Fibroblast of lung (primary cell): ENCODE measurements around the gene MIPOL1. TPM values are rescaled to one million over a fixed set of nuclear protein-coding genes. Genes with fewer than 3 reads are reported as not detected.

Source experiments
- DNase-seq, 2 donors: peaks; one replicate each; pipeline versions ENCODE4 v3.0.0 to v3.0.0-alpha.2; 2010; ENCODE audit warnings: low read depth in 2 of 2
- H2AFZ ChIP-seq: 2 replicates; pipeline ENCODE4 v1.5.1; 2012; ENCODE audit warnings: low read length, control low read depth, inconsistent platforms
- H3K27ac ChIP-seq: 2 replicates; pipeline ENCODE4 v1.5.1; 2011; ENCODE audit warnings: low read length, control low read depth; ENCODE audit not compliant: insufficient read depth
- H3K27me3 ChIP-seq: 2 replicates; pipeline ENCODE4 v1.5.1; 2011; ENCODE audit warnings: mild to moderate bottlenecking, low read length; ENCODE audit not compliant: control insufficient read depth, insufficient read depth
- H3K36me3 ChIP-seq: 2 replicates; pipeline ENCODE4 v1.5.1; 2011; ENCODE audit warnings: low read length; ENCODE audit not compliant: control insufficient read depth, insufficient read depth
- H3K4me1 ChIP-seq: 2 replicates; pipeline ENCODE4 v1.5.1; 2011; ENCODE audit warnings: low read length; ENCODE audit not compliant: control insufficient read depth, insufficient read depth; ENCODE audit errors: extremely low read depth
- H3K4me2 ChIP-seq: 2 replicates; pipeline ENCODE4 v1.5.1; 2011; ENCODE audit warnings: low read length, control low read depth; ENCODE audit not compliant: insufficient read depth; ENCODE audit errors: extremely low read depth
- H3K4me3 ChIP-seq, 4 experiments: fragments of 200-600 bp in 1 of 4; sonication (generic) in 1 of 4; replicated peaks in 1 of 4; 2 replicates each; pipeline ENCODE4 v1.5.1; 2011 to 2016; ENCODE audit warnings: low read length in 4 of 4, low read depth in 3 of 4, mild to moderate bottlenecking in 3 of 4, control low read depth in 2 of 4, inconsistent platforms in 1 of 4, mixed read lengths in 1 of 4; ENCODE audit not compliant: insufficient read depth in 1 of 4; ENCODE audit errors: control extremely low read depth in 1 of 4
- H3K79me2 ChIP-seq: 2 replicates; pipeline ENCODE4 v1.5.1; 2012; ENCODE audit warnings: mild to moderate bottlenecking, low read length, inconsistent platforms; ENCODE audit not compliant: control insufficient read depth, insufficient read depth
- H3K9ac ChIP-seq: 2 replicates; pipeline ENCODE4 v1.5.1; 2011; ENCODE audit warnings: mild to moderate bottlenecking, low read length, control low read depth; ENCODE audit not compliant: insufficient read depth
- H3K9me3 ChIP-seq: 2 replicates; pipeline ENCODE4 v1.5.1; 2012; ENCODE audit warnings: low read depth, low read length; ENCODE audit not compliant: control insufficient read depth, insufficient read depth
- H4K20me1 ChIP-seq: 2 replicates; pipeline ENCODE4 v1.5.1; 2011; ENCODE audit warnings: low read length; ENCODE audit not compliant: control insufficient read depth, insufficient read depth; ENCODE audit errors: extremely low read depth
- EZH2 ChIP-seq: IDR thresholded peaks from 2 replicates; pipeline ENCODE4 v1.5.1; 2012; ENCODE audit warnings: low read length, control low read depth, mild to moderate bottlenecking; ENCODE audit errors: missing control alignments
- polyA plus RNA-seq, 2 donors: library from polyadenylated mRNA; depleted of rRNA in 1 of 2; stranded (reverse) in 1 of 2; unstranded in 1 of 2; fragments of >200 nt; gene quantifications; 2 replicates each; pipeline ENCODE4 v1.2.1, GENCODE V29; 2011 to 2012; ENCODE audit warnings: missing spikeins in 1 of 2
- total RNA-seq: library from RNA; depleted of rRNA; stranded (reverse); fragments of >200 nt; gene quantifications from 2 replicates; pipeline ENCODE4 v1.2.1, GENCODE V29; 2014
- TF ChIP-seq, protein P1 (sequence below), 2 donors: IDR thresholded peaks in 1 of 2; conservative IDR thresholded peaks in 1 of 2; 1 replicate in 1 of 2; 2 replicates in 1 of 2; pipeline ENCODE4 v1.5.1; 2011 to 2012; ENCODE audit warnings: low read length in 2 of 2, control low read depth in 1 of 2, inconsistent platforms in 1 of 2, low read depth in 1 of 2, mild to moderate bottlenecking in 1 of 2

The MIPOL1 gene
- total and polyA plus RNA-seq, 2 donors (not counting 1 experiment from before 2014, with no cell fraction given), result 6.4 to 8.6 TPM

DNA sequence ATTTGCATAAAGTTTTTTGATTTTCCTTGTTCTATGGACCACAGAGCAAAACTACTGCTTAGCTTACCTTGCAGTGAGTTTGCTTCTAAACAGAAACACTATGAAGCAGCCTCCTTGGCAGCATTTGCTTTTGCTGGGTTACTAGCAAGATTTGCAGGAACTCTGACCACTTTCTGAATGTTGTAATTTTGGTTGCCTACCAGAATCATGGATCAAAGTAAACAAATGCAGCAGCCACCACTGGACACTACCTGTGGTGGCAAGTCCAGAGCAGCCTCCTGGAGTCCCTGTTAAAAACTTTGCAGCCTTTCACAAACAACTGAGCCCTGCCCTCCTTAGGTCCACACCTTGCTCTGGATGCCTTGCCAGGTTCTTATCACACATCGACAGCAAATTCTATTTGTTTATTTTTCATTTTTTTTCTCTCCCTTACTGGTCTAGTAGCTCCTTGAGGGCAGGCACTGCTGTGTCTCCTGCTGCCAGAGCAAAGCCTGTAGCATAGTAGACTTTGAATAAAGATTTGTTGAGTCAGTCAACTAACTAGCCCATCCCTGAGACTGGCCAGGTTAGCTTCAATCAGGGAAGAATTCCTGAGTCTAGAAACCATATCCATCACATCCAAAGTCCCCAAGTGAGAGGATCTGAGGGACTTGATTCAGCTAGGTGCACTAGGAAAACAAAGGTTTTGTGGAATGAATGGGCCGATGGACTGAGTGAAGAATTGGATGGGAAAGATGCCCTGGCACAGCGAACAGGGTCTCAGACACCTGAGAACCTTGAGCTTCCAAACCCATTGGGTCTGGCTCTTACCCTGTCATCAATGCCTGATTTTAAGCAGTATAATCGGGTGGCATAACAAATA is 403.4 kb downstream of the MIPOL1 start:
- Histone ChIP-seq H2AFZ (no peak overlapping the region), H3K27me3 (peaks cover 84% of the 10 kb centered on the region), H3K9ac (no peak overlapping the region), H4K20me1 (no peaks in the 10 kb centered on the region), H3K27ac (no peak overlapping the region), H3K79me2 (no peaks in the 10 kb centered on the region), H3K4me1 (no peaks in the 10 kb centered on the region), H3K4me3 (no peak overlapping the region), H3K4me2 (no peak overlapping the region), H3K36me3 (no peaks in the 10 kb centered on the region), H3K9me3 (no peaks in the 10 kb centered on the region)
- DNase-seq, result no peak
- TF ChIP-seq, protein P1, sequence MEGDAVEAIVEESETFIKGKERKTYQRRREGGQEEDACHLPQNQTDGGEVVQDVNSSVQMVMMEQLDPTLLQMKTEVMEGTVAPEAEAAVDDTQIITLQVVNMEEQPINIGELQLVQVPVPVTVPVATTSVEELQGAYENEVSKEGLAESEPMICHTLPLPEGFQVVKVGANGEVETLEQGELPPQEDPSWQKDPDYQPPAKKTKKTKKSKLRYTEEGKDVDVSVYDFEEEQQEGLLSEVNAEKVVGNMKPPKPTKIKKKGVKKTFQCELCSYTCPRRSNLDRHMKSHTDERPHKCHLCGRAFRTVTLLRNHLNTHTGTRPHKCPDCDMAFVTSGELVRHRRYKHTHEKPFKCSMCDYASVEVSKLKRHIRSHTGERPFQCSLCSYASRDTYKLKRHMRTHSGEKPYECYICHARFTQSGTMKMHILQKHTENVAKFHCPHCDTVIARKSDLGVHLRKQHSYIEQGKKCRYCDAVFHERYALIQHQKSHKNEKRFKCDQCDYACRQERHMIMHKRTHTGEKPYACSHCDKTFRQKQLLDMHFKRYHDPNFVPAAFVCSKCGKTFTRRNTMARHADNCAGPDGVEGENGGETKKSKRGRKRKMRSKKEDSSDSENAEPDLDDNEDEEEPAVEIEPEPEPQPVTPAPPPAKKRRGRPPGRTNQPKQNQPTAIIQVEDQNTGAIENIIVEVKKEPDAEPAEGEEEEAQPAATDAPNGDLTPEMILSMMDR (conservative IDR thresholded peaks at IDR 0.05 in 1 of 2, IDR thresholded peaks at IDR 0.05 in 1 of 2; ENCODE audit: low read depth in 1 of 2, low read length in 2 of 2), result no peak
- TF ChIP-seq EZH2, result no peak

DNA sequence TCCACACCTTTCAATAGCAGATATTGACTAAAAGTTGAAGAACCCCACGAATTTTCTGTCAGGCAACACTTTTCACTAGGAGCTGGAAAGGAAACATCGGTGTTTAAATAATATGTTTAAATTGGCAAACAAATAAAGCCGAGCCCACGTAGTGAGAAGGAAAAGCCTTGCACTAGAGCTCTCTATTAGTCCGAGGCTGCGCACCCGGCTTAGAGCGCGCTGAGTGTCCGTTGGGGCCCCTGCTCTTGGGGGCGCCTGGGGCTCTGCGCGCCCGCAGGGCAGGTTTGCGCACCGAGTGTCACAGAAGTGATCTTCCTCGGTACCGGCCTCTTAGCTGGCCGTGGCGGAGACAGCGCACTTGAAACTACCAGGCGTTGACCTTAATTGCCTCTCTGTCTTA is 404.1 kb downstream of the MIPOL1 start:
- Histone ChIP-seq H3K4me1 (no peaks in the 10 kb centered on the region), H2AFZ (no peak overlapping the region), H3K27ac (no peak overlapping the region), H3K36me3 (no peaks in the 10 kb centered on the region), H3K79me2 (no peaks in the 10 kb centered on the region), H4K20me1 (no peaks in the 10 kb centered on the region), H3K9me3 (no peaks in the 10 kb centered on the region), H3K4me2 (no peak overlapping the region), H3K9ac (no peak overlapping the region), H3K4me3 (no peak overlapping the region), H3K27me3 (peaks cover 82% of the 10 kb centered on the region)
- no peak for DNase-seq
- no peak for TF ChIP-seq EZH2
- TF ChIP-seq, protein P1 (conservative IDR thresholded peaks at IDR 0.05 in 1 of 2, IDR thresholded peaks at IDR 0.05 in 1 of 2; ENCODE audit: low read depth in 1 of 2, low read length in 2 of 2), result no peak

Other genes starting within 250 kb of the MIPOL1 start
- gene SLC25A21, start 25.3 kb upstream of the MIPOL1 start, total RNA-seq, result 0.26 and 0.50 TPM in 2 replicates
- gene SLC25A21, start 25.3 kb upstream of the MIPOL1 start, polyA plus RNA-seq, result 0.62 and 1.0 TPM in 2 replicates